ENCODE measurements around the gene ACADM.
"Not testable (repeated sequence)": the region's sequence is repeated elsewhere in the genome, so short reads cannot be mapped to it uniquely, and the experiment has no call there.

ACADM gene

GRCh38 chr1:75732703-75733102, 8.2 kb downstream of the ACADM start:
- H3K4me3 ChIP-seq (replicated peaks in 1 of 2; ENCODE audit: low read depth in 2 of 2, low read length in 2 of 2), result no peak overlapping the region
- DNase-seq (ENCODE audit: low read depth in 2 of 2), result no peak
- no peak for TF ChIP-seq CTCF (IDR thresholded peaks at IDR 0.05; ENCODE audit: low read depth, low read length)

- no peak for TF ChIP-seq CTCF (IDR thresholded peaks at IDR 0.05; ENCODE audit: low read depth, low read length)
- no peak overlapping the region for H3K4me3 ChIP-seq (replicated peaks in 1 of 2; ENCODE audit: low read depth in 2 of 2, low read length in 2 of 2)
- no peak for DNase-seq (ENCODE audit: low read depth in 2 of 2)
Measured at GRCh38 chr1:75733661-75734060, 9.2 kb downstream of the ACADM start.

- DNase-seq (ENCODE audit: low read depth in 2 of 2), result no peak
- H3K4me3 ChIP-seq (replicated peaks in 1 of 2; ENCODE audit: low read depth in 2 of 2, low read length in 2 of 2), result no peak overlapping the region
- TF ChIP-seq CTCF (IDR thresholded peaks at IDR 0.05; ENCODE audit: low read depth, low read length), result no peak
Measured at GRCh38 chr1:75736016-75736415, 11.5 kb downstream of the ACADM start.

- DNase-seq (ENCODE audit: low read depth in 2 of 2), result no peak
- no peak overlapping the region for H3K4me3 ChIP-seq (replicated peaks in 1 of 2; ENCODE audit: low read depth in 2 of 2, low read length in 2 of 2)
- no peak for TF ChIP-seq CTCF (IDR thresholded peaks at IDR 0.05; ENCODE audit: low read depth, low read length)
Measured at GRCh38 chr1:75742047-75742625, 17.6 kb downstream of the ACADM start.

- DNase-seq (ENCODE audit: low read depth in 2 of 2), result no peak
- TF ChIP-seq CTCF (IDR thresholded peaks at IDR 0.05; ENCODE audit: low read depth, low read length), result no peak
Measured at GRCh38 chr1:75745276-75745675, 20.8 kb downstream of the ACADM start.

GRCh38 chr1:75757210-75757609, 32.7 kb downstream of the ACADM start:
- not testable (repeated sequence) for DNase-seq (ENCODE audit: low read depth in 2 of 2); H3K4me3 ChIP-seq (replicated peaks in 1 of 2; ENCODE audit: low read depth in 2 of 2, low read length in 2 of 2)

More at GRCh38 chr1:75745276-75745675, 20.8 kb downstream of the ACADM start:
- H3K4me3 ChIP-seq (replicated peaks in 1 of 2; ENCODE audit: low read depth in 2 of 2, low read length in 2 of 2), result no peak overlapping the region

- H3K4me3 ChIP-seq (replicated peaks in 1 of 2; ENCODE audit: low read depth in 2 of 2, low read length in 2 of 2); DNase-seq (ENCODE audit: low read depth in 2 of 2): not testable (repeated sequence)
Measured at GRCh38 chr1:75758543-75758942, 34.0 kb downstream of the ACADM start.

GRCh38 chr1:75764057-75764655, 39.6 kb downstream of the ACADM start:
- no peak for DNase-seq (ENCODE audit: low read depth in 2 of 2)
- TF ChIP-seq CTCF (IDR thresholded peaks at IDR 0.05; ENCODE audit: low read depth, low read length), result no peak

More at GRCh38 chr1:75764057-75764655, 39.6 kb downstream of the ACADM start:
- H3K4me3 ChIP-seq (replicated peaks in 1 of 2; ENCODE audit: low read depth in 2 of 2, low read length in 2 of 2), result no peak overlapping the region

Measured in cardiac fibroblast (primary cell).